ENCODE data around the gene SCG2. TPM values are rescaled to one million over a fixed set of nuclear protein-coding genes. Genes with fewer than 3 reads are reported as not detected.

Gene SCG2, protein sequence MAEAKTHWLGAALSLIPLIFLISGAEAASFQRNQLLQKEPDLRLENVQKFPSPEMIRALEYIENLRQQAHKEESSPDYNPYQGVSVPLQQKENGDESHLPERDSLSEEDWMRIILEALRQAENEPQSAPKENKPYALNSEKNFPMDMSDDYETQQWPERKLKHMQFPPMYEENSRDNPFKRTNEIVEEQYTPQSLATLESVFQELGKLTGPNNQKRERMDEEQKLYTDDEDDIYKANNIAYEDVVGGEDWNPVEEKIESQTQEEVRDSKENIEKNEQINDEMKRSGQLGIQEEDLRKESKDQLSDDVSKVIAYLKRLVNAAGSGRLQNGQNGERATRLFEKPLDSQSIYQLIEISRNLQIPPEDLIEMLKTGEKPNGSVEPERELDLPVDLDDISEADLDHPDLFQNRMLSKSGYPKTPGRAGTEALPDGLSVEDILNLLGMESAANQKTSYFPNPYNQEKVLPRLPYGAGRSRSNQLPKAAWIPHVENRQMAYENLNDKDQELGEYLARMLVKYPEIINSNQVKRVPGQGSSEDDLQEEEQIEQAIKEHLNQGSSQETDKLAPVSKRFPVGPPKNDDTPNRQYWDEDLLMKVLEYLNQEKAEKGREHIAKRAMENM
- under 0.01 and 0.05 TPM in 2 replicates for total RNA-seq

DNA sequence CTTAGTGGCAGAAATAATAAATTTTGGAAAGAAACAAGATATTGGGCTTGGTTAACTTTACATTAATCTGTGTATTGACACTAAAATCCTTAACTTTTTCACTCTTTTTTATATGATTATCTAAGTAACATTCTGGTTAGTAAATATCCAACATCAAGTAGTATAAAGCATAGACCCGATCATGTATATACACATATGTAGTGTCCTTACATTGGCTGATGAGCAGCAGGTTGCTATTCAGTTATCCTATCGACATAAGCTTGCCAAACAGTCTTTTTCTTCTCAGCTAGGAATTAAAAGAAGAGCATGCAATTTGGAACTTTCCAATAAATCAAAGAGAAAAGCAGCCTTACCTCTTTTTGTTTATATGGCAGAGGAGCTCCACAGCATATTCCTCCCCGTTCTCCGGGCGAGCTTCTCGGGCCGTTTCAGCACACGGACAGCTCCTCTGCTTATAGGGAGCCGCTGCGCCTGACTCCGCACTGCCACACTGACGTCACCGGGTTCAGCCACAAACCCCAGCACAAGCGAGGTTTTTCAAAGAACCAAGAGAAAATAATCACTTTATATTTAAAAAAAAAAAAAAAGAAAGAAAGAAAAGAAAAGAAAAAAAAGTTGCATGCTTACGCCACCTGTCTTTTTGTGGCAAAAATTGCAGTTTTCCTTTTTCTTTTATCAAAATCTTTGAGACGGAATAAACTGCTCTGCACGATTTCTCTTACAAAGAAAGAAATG is at the start of gene SCG2:
TSS of gene SCG2 (minus strand) at position 430 of the 735 bp plus-strand sequence. CDS start 3,079 bp downstream, outside the sequence.
- DNase-seq = peak; percentile 87

DNA sequence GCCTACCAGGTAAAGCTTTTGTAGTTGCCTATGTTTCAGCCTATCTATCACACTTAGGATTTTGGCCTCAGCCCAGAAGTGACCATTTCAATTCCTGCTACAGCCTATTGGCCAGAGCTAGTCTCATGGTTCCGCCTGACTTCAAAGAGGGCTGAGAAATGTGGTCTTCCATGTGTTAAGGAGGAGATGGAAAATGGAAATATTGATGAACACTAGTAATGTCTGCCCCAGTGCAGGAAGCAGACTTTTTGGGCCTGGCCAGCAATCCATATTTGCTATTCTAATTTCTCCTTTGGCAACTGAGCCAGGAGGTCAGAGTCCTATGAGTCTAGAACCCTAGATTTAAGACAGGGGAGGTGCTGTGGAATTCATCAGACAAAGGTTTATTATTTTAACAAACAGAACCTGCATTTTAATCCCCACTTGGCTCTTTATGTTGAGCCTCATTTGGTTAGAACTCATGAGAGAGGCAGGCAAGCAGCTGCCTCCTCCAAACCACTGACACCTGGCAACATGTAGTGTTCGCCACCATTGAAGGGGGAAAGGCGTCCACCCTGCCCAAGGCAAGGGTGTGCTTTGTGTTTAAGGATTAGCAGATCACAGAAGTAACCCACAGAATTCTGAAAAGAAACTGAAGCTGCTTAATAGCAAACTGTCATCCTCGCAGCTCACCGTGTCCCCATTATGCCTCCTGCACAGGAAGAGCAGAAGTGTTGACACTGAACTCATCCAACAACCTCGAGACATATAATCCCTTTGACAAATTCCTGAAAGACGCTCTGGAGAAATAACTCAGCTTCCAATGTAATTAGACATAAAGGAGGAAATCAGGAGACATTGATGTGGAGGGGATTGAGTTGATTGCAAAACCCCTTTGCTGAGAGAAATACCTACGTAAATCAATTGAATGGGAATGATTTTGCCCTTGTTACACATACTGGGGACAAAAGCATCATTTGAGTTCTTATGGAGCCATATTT is 47.7 kb upstream of the SCG2 start:
- DNase-seq = no peak

DNA sequence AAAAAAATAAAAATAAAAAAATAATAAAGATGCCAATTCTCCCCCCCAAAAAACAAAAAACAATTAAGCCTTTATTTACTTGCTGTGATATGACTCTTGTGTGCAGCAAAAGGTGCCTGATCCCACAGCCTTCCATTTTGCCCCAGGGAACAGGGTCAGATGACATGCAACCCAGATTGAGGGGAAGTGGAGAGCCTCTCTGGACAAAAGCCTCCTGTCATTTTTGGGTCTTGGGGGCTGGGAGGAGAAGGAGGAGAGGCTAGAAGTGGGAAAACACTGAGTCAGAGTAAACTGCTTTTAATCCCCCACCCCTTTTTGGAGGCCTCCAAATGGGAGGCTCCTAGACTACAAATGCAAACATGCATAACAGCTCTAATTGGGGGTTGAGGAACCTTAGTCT is 46.6 kb upstream of the SCG2 start:
- no peak for DNase-seq

DNA sequence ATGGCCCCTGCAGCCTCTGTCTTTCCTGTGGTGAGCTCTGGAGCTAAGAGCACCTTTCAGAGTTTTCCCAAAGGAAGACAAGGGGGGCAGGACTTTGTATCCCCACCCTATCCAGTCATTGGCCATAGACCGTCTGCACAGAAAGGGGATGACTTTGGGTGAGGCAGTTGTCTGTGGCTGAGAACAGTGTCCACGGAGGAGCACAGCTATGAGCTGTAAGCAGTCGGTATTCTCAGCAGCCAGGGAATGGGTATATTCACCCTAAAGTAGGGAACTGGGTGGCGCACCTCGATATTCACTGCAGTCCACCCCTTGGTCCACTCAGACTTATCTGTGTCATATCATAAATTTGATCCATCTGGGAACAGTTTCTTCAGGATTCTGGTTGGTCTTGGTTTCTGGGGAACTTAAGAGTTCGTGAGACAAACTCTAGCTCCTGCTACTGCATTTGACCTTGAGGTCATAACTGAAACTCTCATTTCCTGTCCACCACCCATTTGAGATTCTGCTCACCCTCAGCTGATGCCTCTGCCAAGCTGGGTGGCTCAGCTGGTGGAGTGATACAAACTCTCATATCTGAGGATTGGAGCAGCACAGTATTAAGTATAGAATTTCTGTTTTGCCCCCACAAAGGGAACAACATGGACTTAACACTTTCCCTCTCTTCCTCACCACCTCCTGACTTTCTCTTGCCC is 45.2 kb upstream of the SCG2 start:
- peak; percentile 11 for DNase-seq

DNA sequence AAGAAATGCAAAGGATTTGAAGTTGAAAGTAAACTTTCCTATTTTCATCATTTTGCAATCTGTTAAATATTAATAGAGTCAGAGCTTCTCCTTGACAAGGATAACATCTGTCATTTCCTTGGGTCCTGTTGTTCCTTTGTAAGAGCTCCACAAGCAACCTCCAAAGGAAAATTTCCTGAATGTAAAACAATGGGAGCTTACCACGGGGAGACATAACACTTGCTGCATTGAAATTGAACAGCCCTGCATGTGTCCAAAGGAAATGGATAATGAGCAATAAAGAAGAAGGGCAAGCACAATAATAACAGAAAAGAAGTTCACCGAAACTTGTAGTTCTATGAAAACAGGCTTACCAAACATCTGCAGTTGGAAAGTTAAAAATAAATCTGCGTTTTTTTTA is 42.0 kb upstream of the SCG2 start:
- DNase-seq = peak; percentile 66

DNA sequence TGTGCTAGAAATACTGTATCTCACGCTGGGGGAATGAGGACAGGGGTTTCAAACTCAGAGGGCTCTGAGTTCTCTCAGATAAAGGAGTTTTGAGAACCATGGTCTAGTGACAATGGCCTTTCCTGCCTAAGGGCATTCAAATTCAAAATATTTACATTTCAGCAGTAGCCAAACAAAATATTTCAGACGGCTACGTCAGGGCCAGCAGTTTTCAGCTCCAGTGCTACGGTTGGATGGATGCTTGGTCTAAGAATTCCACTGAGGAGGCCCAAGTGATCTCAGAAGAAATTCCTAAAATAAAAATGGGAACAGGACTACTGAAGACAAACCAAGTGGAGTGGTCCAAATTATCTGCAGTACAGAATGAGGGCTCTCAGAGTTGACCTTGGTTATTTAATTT is 41.1 kb upstream of the SCG2 start:
- no peak for DNase-seq

DNA sequence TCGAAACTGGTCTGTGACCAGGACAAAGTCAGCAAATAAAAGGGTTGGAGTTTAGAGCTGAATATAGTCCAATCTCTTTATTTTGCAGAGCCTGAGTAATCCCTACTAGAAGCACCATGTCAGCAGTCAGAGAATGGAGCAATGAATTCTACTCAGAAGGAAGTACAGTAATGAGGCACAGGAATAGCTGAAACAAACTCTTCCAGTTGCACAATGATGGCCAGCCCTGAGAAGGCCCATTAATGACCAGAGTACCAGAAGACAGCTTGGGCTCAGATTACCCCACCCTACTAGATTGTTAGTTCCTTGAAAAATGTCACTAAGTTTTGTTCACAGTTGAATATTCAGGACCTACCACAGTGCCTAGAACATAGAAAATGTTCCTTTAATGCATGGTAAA is 40.3 kb upstream of the SCG2 start:
- no peak for DNase-seq

DNA sequence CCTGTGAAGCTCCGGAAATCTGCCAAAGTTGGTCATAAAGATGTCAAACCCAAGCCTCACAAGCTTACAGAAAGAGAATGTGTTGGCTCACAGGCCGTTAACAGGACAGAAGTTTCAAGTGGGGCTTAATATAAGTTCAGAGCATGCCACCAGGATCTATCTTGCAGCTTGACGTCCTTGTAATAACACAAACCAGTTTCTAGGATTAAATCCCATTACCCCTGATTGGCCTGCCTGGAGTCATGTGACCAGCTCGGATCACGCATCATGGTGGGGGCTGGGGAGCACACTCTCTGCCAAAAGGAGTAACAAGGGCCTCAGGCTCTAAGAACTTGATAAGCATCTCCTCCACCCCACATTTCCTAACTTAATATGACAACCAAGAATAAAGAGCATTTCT is 38.9 kb upstream of the SCG2 start:
- no peak for DNase-seq

DNA sequence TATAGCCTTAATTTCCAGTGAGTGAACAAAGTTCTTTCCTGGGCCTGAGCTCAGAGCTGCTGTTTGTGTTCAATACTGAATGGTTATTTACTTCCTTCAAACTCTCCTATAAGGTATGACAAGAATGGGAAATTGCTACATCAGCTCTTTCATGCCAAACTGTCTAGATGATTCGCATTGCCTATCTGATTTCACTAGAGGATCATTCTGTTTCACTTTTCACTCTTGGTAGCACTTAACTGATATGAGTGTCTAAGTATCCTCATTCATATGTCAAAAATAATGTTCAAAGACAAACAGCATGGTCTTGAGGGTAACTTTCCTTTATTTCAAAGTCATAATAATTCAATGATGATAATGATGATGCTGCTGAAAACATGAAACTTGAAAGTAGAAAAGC is 32.9 kb upstream of the SCG2 start:
- DNase-seq = no peak

DNA sequence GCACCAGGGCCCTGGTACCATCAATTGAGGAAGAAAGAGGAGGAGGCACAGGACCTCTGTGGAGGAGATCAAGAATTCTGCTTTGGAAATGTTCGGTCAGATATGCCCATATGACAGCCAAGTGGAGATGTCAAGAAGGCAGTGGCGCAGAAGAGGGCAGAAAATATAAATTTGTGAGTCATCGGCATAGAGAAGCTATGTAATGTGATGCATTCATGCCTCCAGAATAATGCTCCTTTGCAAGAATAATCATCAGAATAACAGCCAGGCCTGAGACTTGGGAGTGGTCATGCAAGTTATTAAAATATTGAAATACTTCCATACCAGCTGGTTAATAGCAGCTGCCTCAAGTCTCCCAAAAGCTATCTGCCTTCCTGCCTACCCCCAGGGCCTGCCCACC is 32.1 kb upstream of the SCG2 start:
- DNase-seq = no peak

DNA sequence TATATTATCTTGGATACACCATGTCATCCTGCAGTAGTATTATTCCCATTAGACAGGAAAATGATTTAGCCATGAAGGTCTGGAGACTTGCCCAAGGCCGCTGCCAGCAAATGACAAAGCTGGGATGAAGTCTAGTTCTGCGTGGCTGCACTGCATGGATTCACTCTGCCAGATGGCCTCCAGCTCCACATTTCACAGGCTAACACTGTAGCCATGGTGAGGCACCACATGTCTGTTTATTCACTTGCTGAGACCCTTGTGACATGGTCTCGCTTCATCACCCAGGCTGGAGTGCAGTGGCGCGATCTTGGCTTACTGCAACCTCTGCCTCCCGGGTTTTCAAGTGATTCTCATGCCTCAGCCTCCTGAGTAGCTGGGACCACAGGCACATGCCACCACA is 31.5 kb upstream of the SCG2 start:
- DNase-seq = no peak

DNA sequence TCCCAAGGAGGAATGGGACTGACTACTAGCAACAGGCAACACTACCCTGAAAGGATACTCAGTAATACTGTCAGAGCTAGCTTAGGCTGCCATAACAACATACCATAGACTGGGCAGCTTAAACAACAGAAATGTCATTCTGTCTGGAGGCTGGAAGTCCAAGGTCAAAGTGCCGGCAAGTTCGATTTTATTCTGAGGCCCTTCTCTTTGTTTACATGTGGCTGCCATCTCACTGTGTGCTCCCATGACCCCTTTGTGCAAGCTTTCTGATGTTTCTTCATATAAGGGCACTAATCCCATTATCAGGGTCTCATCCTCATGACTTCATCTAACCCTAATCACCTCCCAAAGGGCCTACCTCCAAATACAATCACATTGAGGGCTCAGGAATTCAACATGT is 30.7 kb upstream of the SCG2 start:
- DNase-seq = no peak

DNA sequence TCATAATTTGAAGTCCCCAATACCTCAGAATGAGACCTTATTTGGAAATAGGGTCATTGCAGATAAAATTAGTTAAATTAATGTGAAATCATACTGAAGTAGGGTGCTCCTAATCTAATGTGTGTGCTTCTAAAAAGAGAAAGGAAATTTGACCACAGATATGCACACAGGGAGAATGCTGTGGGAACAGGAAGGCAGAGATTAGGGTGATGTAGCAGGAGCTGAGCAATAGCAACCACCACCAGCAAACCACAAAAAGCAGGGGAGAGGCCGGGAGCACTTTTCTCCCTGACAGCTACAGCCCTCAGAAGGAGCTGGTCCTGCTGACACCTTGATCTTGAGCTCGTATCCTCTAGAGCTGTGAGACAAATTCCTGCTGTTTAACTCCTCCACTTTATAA is 24.6 kb upstream of the SCG2 start:
- DNase-seq = no peak

DNA sequence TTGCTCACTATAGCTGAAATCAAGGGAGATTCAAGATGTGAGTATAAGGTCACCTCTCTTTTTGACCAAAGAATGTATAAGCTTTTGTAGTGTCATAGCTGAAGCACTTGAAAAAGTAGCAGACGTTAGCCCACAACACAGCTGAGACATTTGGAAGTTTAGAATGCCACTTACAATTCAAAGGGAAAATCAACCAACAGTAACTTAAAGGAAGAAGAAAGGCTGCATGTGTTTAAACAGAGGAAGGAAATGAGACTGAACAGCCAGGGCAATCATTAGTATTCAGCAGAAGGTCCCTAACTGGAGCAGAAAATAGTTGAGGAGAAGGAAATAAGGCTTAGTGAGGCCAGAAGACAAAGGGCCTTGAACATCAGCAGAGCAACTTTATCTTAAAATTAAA is 23.5 kb upstream of the SCG2 start:
- DNase-seq = peak; percentile 9

DNA sequence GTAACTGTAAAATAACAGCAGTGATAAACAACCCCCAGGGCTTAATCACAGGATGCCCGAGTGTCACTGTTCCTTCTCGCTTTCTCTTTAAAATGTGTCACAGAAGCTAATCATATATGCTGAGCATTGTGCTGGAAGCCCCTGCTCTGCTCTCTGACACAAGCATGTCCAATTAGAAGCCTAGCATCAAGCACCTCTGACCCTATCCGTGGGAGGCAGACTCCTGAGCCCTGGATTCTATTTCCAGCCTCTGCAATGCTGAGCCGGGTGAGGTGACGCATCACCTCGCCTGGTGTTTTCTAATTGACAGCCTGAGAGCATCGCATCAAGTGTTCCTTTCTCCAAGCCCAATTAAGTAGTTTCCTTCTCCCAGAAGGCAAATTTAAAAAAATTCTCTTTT is 19.7 kb upstream of the SCG2 start:
- no peak for DNase-seq

DNA sequence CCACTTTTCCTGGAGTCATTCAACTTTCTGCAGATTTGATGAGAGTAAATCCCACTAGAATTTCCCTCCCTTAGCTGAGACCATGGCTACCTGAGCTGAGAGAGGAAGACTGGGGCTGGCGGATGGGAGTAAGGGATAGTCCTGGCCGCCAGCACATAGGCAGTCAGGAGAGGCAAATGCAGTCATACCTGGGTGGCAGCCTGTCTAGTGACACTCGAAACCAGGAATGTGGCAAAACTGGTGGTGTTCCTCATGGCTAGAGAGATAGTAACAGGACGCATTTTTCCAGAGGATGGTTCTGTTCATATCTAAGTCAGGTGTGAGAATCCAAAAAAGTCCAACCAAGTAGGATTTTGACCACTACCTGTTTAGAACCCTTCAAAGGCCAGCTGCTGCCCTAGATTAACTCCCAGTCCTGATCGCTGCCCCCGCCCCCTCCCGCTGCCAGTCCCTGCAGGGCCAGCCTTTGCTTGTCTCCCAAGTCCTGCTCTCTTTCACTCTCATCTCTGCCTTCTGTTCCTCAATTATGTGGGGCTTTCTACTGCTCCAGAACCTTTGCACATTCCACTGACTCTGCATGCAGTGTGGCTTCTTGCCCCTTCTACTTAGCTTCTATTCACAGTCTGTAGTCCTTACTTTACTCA is 17.4 kb upstream of the SCG2 start:
- no peak for DNase-seq

DNA sequence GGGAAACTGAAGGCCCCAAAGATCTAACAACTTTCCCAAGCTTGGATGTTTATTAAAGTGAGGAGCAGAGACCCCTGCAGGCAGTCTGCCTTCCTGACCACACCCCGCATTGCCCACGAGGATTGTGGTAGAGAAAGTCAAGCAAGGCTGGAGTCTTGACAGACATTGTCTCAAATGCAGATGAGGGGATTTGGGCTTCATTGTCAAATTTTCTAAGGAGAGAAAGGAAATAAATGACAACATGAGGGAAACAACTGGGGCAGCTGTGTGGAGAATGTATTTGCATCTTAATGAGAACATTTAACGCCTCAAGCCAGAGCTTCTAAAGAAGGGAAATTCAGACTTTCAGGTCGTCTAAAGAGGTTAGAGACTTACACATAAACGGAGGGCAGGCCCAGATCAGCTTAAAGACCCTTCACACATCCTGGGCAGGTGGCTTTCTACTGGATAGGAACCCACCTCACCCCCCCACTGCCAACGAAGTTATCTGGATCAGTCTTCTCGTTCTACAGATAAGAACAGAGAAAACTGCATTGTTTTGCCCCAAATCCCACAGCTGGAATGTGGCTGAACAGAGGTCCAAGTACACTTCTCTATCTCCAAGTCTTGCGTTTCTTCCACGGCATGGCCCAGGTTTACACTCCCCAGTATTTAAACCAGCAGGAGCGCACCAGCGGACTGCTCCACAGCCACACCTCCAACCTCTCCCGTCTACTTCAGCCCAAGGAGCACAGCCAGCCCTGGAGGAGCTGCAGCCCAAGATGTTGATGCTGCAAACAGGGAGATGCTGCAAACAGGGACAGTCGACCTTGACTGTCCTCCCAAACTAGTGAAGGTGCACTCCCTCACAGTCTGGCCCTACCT is 16.2 kb upstream of the SCG2 start:
- DNase-seq = no peak

DNA sequence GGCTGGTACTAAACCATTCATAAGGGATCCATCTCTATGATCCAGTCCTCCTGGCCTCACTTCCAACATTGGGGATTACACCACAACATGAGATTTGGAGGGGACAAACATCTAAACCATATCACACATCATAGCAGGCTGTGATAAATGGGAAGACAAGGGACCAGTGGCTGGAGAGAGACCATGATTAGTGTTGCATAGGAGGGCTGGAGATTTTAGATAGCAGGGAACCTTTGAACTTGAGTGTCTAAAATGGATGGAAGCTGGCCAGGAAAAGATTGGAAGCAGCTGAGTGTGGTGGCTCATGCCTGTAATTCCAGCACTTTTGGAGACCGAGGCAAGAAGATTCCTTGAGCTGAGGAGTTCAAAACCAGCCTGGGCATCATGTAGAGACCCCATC is 12.4 kb upstream of the SCG2 start:
- DNase-seq = no peak

DNA sequence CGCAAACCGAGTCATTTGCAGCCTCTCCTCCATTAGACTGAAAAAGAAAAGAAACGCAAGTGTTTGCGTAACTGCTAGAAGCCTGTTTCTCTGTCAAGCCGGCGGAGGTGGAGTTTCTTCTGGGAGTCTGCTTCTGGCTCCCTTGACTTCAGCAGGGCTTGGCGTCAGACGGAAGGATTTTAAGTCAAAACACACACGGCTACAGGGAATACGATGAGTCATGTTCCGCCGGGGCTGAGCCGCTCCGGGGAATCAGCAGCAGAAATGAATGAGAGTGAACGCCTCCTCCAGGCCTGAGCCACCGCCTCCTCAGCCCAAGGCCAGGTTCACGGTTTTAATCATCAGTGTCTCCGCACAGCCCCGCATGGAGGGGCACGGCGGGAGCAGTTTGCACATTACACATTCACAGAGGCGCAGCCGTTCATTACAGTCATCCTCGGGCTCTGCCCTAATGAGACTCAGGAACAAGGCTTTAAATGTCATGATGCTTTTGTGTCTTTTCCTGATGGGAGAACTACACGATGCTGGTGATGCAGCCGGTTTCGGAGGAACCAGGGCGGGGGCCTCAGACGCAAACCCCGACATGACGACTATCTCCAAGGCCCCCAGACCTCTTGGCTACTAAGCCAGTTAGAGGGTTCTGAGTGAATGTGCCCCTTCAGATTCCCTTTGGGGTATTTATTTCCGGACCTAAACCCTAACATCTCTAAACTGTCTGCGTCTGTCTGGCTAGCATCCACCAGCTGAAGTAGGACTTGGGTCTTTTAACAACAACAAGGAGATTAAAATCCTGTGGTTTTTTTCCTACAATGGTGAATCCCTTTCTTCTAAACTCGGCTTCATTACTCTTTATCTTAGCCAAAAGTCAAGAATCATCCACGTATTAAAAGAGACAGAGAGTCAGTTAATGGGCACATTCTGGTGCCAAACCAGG is 11.1 kb upstream of the SCG2 start:
- peak; percentile 92 for DNase-seq

Data from dermis blood vessel endothelial cell (primary cell).